NCI-H1092 treated with DMSO at 0.1 percent for 48 hours (cell line): Measurements from ENCODE around the gene FNBP1.
"Not testable (repeated sequence)": the region's sequence is repeated elsewhere in the genome, so short reads cannot be mapped to it uniquely, and the experiment has no call there.

Experiments
- DNase-seq: peaks from one replicate; lab custom pipeline; 2025; lab: John Stamatoyannopoulos, UW

Gene FNBP1

GRCh38 chr9:129991139-129991538 is 51.9 kb downstream of the FNBP1 start:
- not testable (repeated sequence) for DNase-seq

DNA sequence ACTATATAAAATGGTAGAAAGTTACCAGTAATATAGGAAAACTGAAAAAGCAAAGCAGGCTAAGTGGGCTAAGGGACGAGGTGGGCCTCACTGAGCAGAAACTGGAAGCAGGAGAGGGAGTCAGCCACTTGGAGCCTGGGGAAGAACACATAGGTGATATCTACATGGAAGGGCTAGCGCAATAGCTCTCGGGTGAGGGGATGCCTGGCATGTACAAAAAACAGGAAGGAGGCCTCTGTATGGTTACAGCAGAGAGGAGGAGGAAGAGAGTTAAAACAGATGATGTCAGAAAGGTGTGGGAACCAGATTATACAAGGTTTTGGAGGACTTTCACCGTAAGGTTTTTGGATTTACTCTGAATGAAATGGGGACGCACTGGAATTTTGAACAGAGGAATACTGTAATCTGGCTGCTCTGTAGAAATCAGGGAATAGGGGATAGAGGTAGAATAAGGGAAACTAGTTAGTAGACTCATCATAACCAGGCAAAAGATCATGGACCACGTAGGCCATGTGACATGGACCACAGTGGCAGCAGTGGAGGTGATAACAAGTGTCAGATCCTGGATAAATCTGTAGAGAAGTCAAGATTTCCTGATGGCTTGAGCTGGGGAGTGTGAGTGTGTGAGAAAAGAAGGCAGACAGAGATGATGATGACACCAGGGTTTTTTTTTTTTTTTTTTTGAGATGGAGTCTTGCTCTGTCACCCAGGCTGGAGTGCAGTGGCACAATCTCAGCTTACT is 52.5 kb downstream of the FNBP1 start:
- DNase-seq: no peak

DNA sequence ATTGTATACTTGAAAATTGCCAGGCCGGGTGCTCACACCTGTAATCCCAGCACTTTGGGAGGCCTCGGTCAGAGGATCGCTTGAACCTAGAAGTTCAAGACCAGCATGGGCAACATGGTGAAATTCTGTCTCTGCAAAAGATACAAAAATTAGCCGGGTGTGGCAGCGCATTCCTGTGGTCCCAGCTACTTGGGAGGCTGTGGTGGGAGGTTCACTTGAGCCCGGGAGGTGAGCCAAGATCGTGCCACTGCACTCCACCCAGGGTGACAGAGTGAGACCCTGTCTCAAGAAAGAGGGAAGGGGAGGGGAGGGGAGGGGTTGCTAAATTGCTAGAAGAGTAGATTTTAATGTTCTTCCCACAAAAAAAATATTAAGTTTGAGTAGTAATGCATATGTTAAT is 53.2 kb downstream of the FNBP1 start:
- DNase-seq: no peak

GRCh38 chr9:129989362-129989708 is 53.7 kb downstream of the FNBP1 start:
- DNase-seq: no peak

- no peak for DNase-seq
These were observed 54.2 kb downstream of the FNBP1 start for GRCh38 chr9:129988607-129989361.

GRCh38 chr9:129987941-129988340 is 55.0 kb downstream of the FNBP1 start:
- DNase-seq: no peak

DNA sequence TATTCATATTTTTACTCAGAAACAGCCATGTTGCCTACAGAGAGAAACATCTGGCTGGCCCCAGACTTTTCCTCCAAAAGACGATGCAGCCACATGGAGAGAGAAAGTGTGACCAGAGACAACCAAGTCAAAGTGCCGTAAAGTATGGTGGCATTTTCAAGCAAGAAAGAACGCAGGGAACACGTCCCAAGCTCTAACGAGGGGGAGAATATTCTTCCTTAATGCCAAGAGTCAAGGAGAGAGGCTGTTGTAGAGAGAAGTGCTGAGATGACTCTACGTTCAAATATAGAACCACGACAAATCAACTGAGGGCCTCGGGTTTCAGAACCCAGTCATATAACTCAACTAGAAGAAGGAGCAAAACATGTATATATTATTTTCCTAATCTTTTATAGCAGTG is 55.9 kb downstream of the FNBP1 start:
- no peak for DNase-seq

DNA sequence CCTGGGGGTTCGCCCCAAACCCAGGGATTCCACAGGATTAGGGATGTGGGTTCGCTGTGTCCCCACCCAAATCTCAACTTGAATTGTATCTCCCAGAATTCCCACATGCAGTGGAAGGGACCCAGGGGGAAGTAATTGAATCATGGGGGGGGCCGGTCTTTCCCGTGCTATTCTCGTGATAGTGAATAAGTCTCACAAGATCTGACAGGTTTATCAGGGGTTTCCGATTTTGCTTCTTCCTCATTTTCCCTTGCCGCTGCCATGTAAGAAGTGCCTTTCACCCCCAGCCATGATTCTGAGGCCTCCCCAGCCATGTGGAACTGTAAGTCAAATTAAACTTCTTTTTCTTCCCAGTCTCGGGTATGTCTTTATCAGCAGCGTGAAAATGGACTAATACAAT is 58.4 kb downstream of the FNBP1 start:
- not testable (repeated sequence) for DNase-seq

DNA sequence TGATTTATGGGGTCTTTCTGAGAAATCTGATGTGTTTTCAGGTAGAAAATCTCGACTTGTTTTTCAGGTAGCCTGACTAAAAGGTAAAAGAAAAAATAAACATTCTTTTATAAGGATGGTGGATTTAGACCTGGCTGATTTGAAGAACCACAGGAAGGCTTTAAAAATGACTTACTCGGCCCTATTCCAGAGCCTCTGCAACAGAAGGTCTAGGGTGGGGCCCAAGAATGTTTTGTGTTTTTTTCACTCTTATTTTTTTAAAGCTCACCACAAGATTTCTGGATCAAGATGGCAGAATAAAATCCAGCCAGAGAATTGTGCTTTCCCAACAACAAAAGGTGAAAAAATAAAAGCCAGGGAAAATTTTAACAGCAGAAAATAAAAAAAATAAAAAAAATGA is 59.1 kb downstream of the FNBP1 start:
- DNase-seq: no peak

DNA sequence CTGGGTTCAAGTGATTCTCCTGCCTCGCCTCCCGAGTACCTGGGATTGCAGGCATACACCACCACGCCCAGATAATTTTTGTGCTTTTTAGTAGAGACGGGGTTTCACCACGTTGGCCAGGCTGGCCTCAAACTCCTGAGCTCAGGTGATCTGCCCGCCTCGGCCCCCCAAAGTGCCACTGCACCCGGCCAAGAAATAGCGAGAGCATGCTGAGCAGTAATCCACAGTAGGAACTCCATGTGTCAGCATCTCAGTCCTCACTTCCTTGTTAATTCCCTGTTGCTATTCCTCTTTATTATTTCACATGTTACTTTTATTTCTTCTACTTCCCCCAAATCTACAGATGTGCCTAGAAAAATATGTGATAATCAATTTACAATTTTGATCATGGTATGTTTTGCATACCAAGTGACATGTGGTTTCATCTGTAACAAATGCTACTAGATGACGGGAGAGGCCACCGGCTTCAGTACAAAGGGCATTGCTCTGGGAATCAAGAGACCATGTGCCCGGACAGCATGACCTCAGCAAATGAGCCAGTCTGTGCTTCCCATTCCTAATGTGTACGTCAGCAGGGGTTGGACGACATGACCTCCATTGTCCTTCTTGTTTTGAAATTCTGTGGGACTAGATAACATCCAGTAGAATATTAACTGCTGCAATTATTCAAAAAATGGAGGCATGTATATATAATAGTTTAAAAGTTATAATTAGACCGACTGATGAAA is 61.6 kb downstream of the FNBP1 start:
- no peak for DNase-seq

- DNase-seq: not testable (repeated sequence)
These were observed 62.8 kb downstream of the FNBP1 start for GRCh38 chr9:129980224-129980623.

DNA sequence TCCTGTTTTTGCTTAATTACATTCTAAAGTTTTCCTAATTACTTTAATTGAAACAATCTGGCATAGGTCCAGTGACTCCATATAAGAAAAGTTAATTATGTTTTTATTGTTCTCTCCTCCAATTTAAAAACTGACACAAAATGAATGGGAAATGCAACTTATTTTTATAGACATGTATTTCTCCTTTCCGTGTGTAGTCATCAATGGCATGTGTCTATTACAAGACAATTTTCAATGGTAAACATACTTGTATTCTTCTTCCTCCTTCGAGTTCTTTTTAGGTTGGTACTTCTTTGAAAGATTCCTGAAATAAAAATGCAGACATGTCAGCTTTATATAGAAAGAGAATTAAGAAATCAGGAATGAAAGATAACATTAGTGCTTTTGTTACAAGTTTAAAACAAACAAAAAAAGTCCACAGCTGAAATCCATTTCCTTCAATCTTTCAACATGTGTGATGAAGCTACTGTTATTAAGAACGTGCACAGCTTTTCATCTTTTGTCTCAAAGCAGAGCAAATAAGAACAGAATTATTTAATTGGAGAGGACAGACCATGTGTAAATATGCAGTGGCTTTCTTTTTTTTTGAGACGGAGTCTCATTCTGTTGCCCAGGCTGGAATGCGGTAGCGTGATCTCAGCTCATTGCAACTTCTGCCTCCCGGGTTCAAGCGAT is 63.8 kb downstream of the FNBP1 start:
- DNase-seq: no peak

DNA sequence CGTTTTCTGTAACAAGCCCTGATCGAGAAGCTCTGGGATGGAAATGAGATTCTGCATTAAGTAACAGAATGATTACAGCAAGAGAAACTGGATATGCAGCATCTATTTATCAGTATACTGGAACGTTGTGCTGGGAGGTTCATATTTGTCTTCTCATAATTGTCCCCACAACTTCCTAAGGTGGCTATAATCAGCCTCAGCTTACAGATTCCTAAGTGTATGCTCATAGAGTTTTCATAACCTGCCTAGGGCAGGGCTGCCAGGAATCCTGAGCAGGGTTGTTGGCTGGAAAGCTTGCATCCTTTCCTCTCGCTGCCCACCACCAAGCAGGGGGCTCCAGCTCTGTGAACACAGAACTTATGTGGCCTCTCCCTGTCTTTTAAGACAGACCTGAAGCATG is 70.2 kb downstream of the FNBP1 start:
- no peak for DNase-seq

GRCh38 chr9:129968690-129969485 is 74.1 kb downstream of the FNBP1 start:
- DNase-seq: no peak

GRCh38 chr9:129964901-129965734 is 77.9 kb downstream of the FNBP1 start:
- no peak for DNase-seq

DNA sequence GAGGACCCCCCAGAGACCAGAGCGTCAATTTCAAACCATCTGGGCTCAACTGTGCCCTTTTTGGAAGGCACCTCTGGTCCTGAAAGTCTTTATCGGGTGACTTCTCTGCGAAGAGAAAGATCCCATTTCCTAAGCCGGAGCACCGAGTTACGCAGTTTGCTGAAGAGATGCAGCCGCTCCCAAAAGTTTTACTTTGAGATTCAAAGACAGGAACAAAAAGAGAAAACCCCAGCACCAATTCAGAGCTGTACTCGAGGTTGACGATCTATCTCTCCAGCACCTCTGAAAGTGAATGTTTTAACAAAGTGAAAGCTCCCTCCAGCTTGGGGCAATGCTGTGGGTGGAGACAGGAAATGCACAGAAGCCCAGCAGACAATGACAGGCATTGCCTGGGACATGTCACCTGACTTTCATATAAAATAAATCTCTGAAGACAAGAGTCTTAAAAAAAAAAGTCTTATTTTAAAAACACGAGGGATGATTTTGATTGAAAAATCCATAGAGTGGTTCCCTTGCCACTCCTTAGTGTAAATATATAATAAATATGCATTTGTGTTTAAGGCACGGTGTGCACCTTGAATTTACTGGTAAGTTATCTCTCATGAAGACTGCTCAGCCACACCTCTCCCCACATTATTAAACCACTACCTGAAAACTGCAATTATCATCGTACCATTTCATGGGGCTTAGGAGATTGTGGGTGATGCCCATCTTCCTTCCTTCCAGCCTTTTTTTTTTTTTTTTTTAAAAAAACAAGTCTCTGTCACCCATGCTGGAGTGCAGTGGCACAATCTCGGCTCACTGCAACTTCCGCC is 79.9 kb downstream of the FNBP1 start:
- no peak for DNase-seq

DNA sequence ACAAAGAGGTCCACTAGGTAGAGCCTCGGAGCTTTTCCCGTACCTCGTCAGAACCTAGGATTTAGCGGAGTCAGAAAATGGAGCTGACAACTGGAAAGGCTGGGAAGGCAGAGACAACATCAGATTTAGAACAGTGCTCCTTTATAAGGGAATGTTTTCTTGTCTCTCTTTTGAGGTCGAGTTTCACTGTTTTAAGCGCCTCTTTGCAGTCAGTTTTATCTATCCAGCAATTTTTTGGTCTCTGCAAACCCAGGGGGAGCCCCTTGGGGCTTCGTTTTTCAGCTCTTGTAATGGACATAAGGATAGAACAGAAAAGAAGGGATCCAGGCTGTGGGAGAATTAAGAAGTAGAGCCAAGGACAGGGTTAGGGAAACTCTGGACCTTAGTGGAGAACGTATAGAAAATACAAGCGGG is 80.5 kb downstream of the FNBP1 start:
- DNase-seq: no peak

GRCh38 chr9:129958796-129959195 is 84.2 kb downstream of the FNBP1 start:
- no peak for DNase-seq

DNA sequence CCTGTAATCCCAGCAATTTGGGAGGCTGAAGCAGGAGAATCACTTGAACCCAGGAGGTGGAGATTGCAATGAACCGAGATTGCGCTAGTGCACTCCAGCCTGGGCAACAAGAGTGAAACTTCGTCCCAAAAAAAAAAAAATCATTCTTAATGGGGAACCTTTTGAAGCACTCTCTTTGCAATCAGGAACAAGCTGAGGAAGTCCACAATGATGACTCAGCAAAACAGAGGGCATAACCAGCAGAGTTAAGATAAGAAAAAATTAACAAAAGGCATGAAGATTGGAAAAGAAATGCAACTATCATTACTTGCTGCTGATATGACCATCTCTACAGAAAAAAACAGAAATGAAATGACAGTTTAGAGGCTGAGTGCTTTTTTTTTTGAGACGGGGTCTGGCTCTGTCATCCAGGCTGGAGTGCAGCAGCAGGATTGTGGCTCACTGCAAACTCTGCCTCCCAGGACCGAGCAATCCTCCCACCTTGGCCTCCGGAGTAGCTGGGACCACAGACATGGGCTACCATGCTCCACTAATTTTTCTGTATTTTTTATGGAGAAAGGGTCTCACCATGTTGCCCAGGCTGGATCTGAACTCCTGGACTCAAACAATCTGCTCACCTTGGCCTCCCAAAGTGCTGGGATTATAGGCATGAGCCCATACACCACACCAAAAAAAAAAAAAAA is 88.0 kb downstream of the FNBP1 start:
- no peak for DNase-seq
